Lower lobe of right lung (tissue), 2 donors: Measurements from ENCODE around the gene RPGRIP1L. TPM values are rescaled to one million over a fixed set of nuclear protein-coding genes. Genes with fewer than 3 reads are reported as not detected.

Experiments used
- ATAC-seq, 2 donors: fragments of 200-7000 bp; cut with Tn5 transposase; one replicate each; pipeline ENCODE4 v1.9.1; 2020 to 2022; ENCODE audit warnings: mild to moderate bottlenecking in 2 of 2, moderate library complexity in 2 of 2
- DNase-seq: peaks from one replicate; pipeline ENCODE4 v3.0.0-alpha.2; 2020
- H3K27ac ChIP-seq: fragments of 200-600 bp; one replicate; pipeline ENCODE4 v1.8.0; 2022
- H3K27me3 ChIP-seq: fragments of 200-600 bp; one replicate; pipeline ENCODE4 v1.8.0; 2022; ENCODE audit warnings: low read depth
- H3K36me3 ChIP-seq: fragments of 200-600 bp; one replicate; pipeline ENCODE4 v1.8.0; 2022; ENCODE audit warnings: mild to moderate bottlenecking
- H3K4me1 ChIP-seq: fragments of 200-600 bp; one replicate; pipeline ENCODE4 v1.8.0; 2022
- H3K4me3 ChIP-seq: fragments of 200-600 bp; one replicate; pipeline ENCODE4 v1.8.0; 2022; ENCODE audit warnings: mild to moderate bottlenecking
- H3K9me3 ChIP-seq: fragments of 200-600 bp; one replicate; pipeline ENCODE4 v1.8.0; 2022
- intact Hi-C: fragments of 100-400 bp; cut with DNase I; formaldehyde crosslinking; loops from one replicate; pipeline ENCODE4 v1.11.0; 2022
- total RNA-seq: library from RNA; stranded (reverse); fragmentation: NEBNext Ultra II Directional; extraction: Animal tissue kit (Norgen Biotek cat#: 25700); gene quantifications from one replicate; pipeline ENCODE4 v1.2.1, GENCODE V29; 2021
- TF ChIP-seq, protein P1 (sequence below): fragments of 200-600 bp; IDR thresholded peaks from one replicate; pipeline ENCODE4 v1.8.0; 2022; ENCODE audit warnings: antibody characterized with exemption, mild to moderate bottlenecking
- donor health status: DM: no; HTN: yes; CAD: no; lungs with severe emphysema.

Gene RPGRIP1L
- total RNA-seq, 1 donor from 2014 or later: 6.6 TPM

DNA sequence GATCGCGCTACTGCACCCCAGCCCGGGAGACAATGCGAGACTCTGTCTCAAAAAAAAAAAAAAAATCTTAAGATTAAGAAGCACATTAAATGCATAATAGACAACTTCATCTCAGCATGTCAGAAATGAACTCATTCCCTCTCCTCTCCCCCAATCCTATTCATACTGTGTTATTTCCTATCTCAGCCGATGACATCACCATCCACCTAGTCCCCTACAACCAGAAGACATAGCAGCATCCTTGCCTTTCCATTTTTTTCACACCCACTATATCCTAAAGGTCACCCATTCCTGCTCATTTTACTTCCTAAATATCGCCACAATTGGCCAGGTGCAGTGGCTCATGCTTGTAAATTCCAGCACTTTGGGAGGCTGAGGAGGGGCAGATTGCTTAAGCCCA is 81.3 kb downstream of the RPGRIP1L start:
- H3K4me1 ChIP-seq: no peaks in the 10 kb centered on the region
- DNase-seq (no peak), ATAC-seq (no peak)
- H3K27me3 ChIP-seq: no peaks in the 10 kb centered on the region
- TF ChIP-seq, protein P1, sequence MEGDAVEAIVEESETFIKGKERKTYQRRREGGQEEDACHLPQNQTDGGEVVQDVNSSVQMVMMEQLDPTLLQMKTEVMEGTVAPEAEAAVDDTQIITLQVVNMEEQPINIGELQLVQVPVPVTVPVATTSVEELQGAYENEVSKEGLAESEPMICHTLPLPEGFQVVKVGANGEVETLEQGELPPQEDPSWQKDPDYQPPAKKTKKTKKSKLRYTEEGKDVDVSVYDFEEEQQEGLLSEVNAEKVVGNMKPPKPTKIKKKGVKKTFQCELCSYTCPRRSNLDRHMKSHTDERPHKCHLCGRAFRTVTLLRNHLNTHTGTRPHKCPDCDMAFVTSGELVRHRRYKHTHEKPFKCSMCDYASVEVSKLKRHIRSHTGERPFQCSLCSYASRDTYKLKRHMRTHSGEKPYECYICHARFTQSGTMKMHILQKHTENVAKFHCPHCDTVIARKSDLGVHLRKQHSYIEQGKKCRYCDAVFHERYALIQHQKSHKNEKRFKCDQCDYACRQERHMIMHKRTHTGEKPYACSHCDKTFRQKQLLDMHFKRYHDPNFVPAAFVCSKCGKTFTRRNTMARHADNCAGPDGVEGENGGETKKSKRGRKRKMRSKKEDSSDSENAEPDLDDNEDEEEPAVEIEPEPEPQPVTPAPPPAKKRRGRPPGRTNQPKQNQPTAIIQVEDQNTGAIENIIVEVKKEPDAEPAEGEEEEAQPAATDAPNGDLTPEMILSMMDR: no peak
- H3K36me3 ChIP-seq: no peaks in the 10 kb centered on the region
- no peaks in the 10 kb centered on the region for H3K9me3 ChIP-seq
- H3K27ac ChIP-seq: no peak overlapping the region
- H3K4me3 ChIP-seq: no peak overlapping the region
- intact Hi-C loops: no loop called here

DNA sequence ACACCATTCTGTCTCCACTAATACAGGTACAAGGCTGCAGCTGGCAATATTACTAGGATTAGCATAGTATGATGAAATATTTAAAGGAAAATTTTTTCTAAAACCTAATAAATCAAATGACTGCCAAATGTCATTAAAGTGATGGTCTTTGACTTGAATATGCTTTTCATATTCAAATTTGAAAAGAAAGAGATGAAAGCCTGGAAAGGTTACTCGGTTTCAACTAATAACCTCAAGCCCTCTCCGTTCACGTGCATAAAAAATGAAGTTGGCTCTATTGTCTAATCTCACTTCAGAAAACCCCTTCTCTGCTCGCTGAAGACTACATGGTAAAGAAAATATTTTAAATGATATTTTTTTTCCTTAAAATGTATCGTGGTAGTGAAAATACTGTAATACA is 83.2 kb downstream of the RPGRIP1L start:
- no peaks in the 10 kb centered on the region for H3K27me3 ChIP-seq
- no peaks in the 10 kb centered on the region for H3K9me3 ChIP-seq
- no peak overlapping the region for H3K4me3 ChIP-seq
- no peaks in the 10 kb centered on the region for H3K36me3 ChIP-seq
- intact Hi-C loops: no loop called here
- ATAC-seq: no peak
- no peaks in the 10 kb centered on the region for H3K4me1 ChIP-seq
- TF ChIP-seq, protein P1: no peak
- no peak for DNase-seq
- no peak overlapping the region for H3K27ac ChIP-seq

DNA sequence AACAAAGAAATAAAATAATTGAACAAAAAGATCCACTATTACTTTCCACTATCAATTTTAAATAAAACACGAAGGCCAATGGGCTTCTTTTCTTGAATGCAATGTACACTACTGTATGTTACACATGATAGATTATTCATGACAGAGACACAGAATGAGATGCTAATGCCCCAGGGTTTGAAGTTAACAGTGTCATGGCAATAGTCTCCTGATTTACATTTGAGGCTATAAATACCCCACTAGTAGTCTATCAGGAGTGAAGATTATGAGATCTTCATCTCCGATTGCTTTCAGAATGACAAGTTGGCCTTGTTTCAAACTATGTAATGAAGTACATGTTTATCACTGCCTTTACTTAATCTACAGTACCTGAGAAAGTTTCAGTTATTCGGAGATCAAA is 84.4 kb downstream of the RPGRIP1L start:
- DNase-seq: no peak
- Histone ChIP-seq H3K9me3 (no peaks in the 10 kb centered on the region), H3K36me3 (no peaks in the 10 kb centered on the region), H3K27ac (no peak overlapping the region), H3K4me1 (no peaks in the 10 kb centered on the region), H3K4me3 (no peak overlapping the region), H3K27me3 (no peaks in the 10 kb centered on the region)
- intact Hi-C loops: no loop called here
- TF ChIP-seq, protein P1: no peak
- no peak for ATAC-seq

DNA sequence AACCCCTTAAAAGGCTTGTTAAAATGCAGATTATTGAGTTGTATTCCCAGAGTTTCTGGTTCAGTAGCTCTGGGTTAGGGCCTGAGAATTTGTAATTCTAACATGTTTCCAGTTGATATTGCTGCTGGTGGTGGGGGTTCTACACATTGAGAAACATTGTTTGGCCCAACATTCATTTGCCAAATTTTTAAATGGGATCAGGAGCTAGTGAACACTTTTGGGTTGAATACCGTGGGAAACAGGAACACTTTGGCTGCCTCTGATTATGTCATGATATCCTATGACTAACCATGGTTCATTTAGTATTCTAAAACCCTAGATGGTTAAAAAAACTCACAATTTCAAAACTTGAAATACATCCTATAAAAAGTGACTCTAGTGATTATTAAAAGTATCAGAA is 89.3 kb downstream of the RPGRIP1L start:
- Histone ChIP-seq H3K4me1 (no peaks in the 10 kb centered on the region), H3K27ac (no peak overlapping the region), H3K27me3 (no peaks in the 10 kb centered on the region), H3K9me3 (no peaks in the 10 kb centered on the region), H3K36me3 (no peaks in the 10 kb centered on the region), H3K4me3 (no peak overlapping the region)
- no peak for DNase-seq
- intact Hi-C loops: no loop called here
- no peak for ATAC-seq
- TF ChIP-seq, protein P1: no peak

DNA sequence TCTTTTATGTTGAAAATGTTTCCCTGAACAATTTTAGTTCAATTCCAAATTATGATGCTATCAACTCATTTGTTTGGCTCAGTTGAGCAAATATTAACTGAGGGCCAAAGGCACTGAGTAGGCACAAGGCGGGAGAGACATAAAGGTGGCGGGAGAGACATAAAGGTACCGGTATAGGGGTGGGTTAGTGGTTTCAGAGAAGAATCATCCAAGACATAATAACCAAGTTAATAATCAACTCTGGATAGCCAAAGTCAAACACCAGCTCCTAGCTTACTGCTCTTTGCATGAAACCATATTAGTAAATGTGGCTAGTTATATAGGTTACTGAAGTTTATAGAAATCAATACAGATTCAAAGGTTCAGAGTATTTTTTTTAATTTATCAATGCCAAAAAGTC is 91.7 kb downstream of the RPGRIP1L start:
- intact Hi-C loops: no loop called here
- TF ChIP-seq, protein P1: no peak
- Histone ChIP-seq H3K27me3 (no peaks in the 10 kb centered on the region), H3K4me3 (no peak overlapping the region), H3K4me1 (no peaks in the 10 kb centered on the region), H3K9me3 (no peaks in the 10 kb centered on the region), H3K27ac (no peak overlapping the region), H3K36me3 (no peaks in the 10 kb centered on the region)
- ATAC-seq (no peak), DNase-seq (no peak)

DNA sequence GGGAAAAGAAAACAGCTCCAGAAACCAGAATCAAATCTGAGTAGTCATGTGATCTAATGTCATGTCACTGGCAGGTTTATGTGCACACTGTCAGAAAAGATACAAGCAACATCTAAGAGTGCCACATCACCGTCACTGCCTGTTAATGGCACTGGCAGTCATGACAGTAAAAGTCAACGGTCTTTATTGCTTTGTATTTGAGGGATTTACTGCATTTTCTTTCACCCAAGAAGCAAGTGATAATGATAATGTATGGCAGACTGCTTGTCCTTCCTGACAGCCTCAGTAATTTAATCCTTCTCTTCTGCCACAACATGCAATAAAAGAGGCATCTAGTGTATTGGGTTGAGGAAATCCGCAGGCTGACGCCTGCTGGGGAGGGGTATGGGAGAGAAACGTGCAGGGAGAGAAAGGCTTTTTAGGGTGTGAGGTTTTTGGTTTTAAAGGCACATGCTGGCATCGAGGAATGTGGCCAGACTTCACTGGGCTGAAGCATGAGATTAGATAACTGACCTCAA is 92.4 kb downstream of the RPGRIP1L start:
- H3K27me3 ChIP-seq: no peaks in the 10 kb centered on the region
- no peaks in the 10 kb centered on the region for H3K9me3 ChIP-seq
- no peaks in the 10 kb centered on the region for H3K4me1 ChIP-seq
- no peak overlapping the region for H3K27ac ChIP-seq
- H3K36me3 ChIP-seq: no peaks in the 10 kb centered on the region
- DNase-seq: no peak
- intact Hi-C loops: no loop called here
- no peak overlapping the region for H3K4me3 ChIP-seq
- no peak for ATAC-seq
- TF ChIP-seq, protein P1: no peak
